ENCODE results near the gene DPH1.

Gene DPH1

DNA sequence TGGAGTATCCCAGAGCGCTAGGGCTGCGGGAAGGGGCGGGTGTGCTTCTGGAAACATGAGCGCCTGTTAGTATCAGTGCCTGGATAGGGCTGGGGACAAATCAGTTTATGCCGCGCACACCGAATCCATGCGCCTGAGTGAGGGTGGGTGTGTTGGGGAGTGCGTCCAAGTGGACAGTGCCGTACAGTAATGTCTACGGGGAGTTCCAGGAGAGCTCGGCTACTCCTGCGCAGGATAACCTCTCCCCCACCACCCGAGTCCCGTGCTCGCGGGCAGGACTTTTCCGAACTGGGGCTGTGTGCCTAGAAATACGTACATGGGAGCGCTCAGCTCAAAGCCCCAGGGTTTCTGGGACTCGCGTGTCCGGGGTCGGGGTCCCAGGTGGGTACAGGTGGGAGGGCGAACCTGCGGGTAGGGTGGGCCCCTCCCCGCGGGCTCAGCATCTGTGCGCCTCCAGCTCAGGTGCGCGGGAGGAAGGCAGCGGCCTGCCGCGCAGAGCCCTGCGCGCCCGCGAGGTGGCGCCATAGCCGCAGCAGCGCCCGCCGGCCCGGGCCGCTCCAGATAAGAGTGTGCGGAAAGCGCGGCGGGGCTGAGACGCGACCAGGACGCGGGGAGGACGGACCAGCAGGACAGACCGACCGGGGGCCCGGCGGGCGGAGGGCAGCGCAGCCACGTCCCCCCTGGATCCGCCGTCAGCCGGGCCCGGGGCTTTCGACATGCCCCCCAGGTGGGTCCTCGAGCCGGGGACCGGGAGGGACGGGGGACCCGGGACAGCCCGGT lies 24.7 kb downstream of the DPH1 start, which contains the start of gene HIC1:
Gene HIC1, plus strand, starts transcription at position 592 of the 780 bp plus-strand sequence. CDS start 1,588 bp downstream, outside the sequence.
- FAIRE-seq (peak; percentile 98), DNase-seq (ENCODE audit: insufficient read length) (peak; percentile 80)
- TF ChIP-seq POLR2A (IDR thresholded peaks at IDR 0.05; ENCODE audit: low read depth, low read length) (peak; percentile 89), TAF1 (IDR thresholded peaks at IDR 0.05; ENCODE audit: borderline replicate concordance, low read depth, low read length) (peak; percentile 58; the same call in 1 of the 2 replicates), POLR2AphosphoS5 (IDR thresholded peaks at IDR 0.05; ENCODE audit: low read depth, low read length) (peak; percentile 70)

GRCh38 chr17:2055292-2056205 lies 25.6 kb downstream of the DPH1 start:
- no peak for TF ChIP-seq TAF1 (IDR thresholded peaks at IDR 0.05; ENCODE audit: borderline replicate concordance, low read depth, low read length)
- no peak for TF ChIP-seq POLR2AphosphoS5 (IDR thresholded peaks at IDR 0.05; ENCODE audit: low read depth, low read length)
- peak; percentile 52; the same call in 1 of the 2 replicates for TF ChIP-seq POLR2A (IDR thresholded peaks at IDR 0.05; ENCODE audit: low read depth, low read length)
- peak; percentile 66 for DNase-seq (ENCODE audit: insufficient read length)
- FAIRE-seq = peak; percentile 95

- DNase-seq (ENCODE audit: insufficient read length) = no peak
- peak; percentile 81; the same call in 1 of the 2 replicates for TF ChIP-seq POLR2AphosphoS5 (IDR thresholded peaks at IDR 0.05; ENCODE audit: low read depth, low read length)
- no peak for TF ChIP-seq TAF1 (IDR thresholded peaks at IDR 0.05; ENCODE audit: borderline replicate concordance, low read depth, low read length)
- TF ChIP-seq POLR2A (IDR thresholded peaks at IDR 0.05; ENCODE audit: low read depth, low read length) = peak; percentile 69; the same call in 1 of the 2 replicates
- FAIRE-seq = no peak
These were observed 26.5 kb downstream of the DPH1 start for GRCh38 chr17:2056206-2057174.

- FAIRE-seq = no peak
- TF ChIP-seq POLR2AphosphoS5 (IDR thresholded peaks at IDR 0.05; ENCODE audit: low read depth, low read length) (no peak), TAF1 (IDR thresholded peaks at IDR 0.05; ENCODE audit: borderline replicate concordance, low read depth, low read length) (no peak), POLR2A (IDR thresholded peaks at IDR 0.05; ENCODE audit: low read depth, low read length) (no peak)
- DNase-seq (ENCODE audit: insufficient read length) = no peak
These were observed 27.3 kb downstream of the DPH1 start for GRCh38 chr17:2057175-2057759.

GRCh38 chr17:2057760-2058585 lies 28.0 kb downstream of the DPH1 start:
- DNase-seq (ENCODE audit: insufficient read length) = no peak
- TF ChIP-seq POLR2AphosphoS5 (IDR thresholded peaks at IDR 0.05; ENCODE audit: low read depth, low read length) (peak; percentile 78; the same call in 1 of the 2 replicates), POLR2A (IDR thresholded peaks at IDR 0.05; ENCODE audit: low read depth, low read length) (0 out of 2 replicates have a peak, but pooled peaks have one; percentile 33), TAF1 (IDR thresholded peaks at IDR 0.05; ENCODE audit: borderline replicate concordance, low read depth, low read length) (no peak)
- FAIRE-seq = no peak

DNA sequence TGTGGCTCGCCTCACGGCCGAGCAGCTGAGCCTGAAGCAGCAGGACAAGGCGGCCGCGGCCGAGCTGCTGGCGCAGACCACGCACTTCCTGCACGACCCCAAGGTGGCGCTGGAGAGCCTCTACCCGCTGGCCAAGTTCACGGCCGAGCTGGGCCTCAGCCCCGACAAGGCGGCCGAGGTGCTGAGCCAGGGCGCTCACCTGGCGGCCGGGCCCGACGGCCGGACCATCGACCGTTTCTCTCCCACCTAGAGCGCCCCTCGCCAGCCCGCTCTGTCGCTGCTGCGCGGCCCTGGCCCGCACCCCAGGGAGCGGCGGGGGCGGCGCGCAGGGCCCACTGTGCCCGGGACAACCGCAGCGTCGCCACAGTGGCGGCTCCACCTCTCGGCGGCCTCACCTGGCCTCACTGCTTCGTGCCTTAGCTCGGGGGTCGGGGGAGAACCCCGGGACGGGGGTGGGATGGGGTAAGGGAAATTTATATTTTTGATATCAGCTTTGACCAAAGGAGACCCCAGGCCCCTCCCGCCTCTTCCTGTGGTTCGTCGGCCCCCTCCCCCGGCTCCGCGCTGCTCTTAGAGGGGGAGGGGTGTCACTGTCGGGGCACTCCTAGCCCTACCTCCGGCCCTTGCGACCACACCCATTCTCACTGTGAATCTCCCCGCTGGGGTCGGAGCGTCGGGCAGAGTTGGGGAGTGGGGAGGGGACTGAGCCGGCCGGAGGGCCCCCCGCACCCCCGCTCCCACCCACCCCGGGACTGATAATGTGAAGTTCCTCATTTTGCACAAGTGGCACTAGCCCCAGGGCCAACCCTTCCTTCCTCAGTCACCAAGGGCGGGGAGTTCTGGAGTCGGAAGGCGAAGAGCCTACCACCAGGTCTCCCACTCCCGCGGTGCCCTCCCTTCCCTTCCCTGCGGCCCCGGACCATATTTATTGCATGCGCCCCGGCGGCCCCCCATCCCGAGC lies 28.9 kb downstream of the DPH1 start:
- TF ChIP-seq POLR2AphosphoS5 (IDR thresholded peaks at IDR 0.05; ENCODE audit: low read depth, low read length) = no peak; the same call in none of the 2 replicates
- 0 out of 2 replicates have a peak, but pooled peaks have one; percentile 33 for TF ChIP-seq TAF1 (IDR thresholded peaks at IDR 0.05; ENCODE audit: borderline replicate concordance, low read depth, low read length)
- TF ChIP-seq POLR2A (IDR thresholded peaks at IDR 0.05; ENCODE audit: low read depth, low read length) = peak; percentile 46; the same call in 1 of the 2 replicates
- FAIRE-seq (peak; percentile 94), DNase-seq (ENCODE audit: insufficient read length) (peak; percentile 81)

DNA sequence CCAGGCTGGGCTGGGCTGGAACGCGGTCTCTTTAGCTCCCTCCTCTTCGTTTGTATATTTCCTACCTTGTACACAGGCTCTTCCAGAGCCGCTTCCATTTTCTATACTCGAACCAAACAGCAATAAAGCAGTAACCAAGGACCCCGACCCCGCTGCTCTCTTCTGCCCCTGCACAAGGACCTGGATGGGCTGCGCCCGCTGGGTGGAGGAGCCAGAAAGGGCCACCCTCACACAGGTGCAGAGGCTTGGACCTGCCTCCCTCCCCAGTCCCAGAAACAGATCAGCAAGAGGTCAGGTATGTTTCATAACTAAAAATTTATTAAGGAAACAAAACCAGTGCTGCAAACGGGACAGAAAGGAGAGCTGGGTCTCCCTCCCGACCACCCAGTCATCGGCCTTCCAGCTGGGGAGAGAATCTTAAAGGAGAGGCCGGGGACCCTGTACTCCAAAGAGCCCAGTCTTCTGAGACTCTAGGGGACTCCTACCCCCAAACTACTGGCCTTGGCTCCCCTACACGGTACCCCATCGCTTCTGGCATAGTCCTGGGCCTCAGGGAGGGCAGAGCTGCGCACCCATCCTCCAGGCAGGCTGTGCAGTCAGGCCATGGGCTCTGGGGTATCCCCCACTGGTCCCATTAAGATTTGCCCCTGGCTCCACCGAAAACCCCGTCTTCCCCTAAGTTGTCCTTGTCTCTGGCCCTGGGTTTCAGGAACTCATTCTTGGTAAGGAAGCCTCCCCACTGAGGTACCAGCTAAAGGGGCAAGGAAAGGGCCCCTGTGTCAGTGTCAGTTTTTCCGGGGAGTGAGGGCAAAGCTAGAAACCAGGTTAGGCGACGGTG lies 29.8 kb downstream of the DPH1 start:
- FAIRE-seq (no peak), DNase-seq (ENCODE audit: insufficient read length) (no peak)
- TF ChIP-seq TAF1 (IDR thresholded peaks at IDR 0.05; ENCODE audit: borderline replicate concordance, low read depth, low read length) (no peak), POLR2AphosphoS5 (IDR thresholded peaks at IDR 0.05; ENCODE audit: low read depth, low read length) (peak; percentile 68; the same call in 1 of the 2 replicates)

DNA sequence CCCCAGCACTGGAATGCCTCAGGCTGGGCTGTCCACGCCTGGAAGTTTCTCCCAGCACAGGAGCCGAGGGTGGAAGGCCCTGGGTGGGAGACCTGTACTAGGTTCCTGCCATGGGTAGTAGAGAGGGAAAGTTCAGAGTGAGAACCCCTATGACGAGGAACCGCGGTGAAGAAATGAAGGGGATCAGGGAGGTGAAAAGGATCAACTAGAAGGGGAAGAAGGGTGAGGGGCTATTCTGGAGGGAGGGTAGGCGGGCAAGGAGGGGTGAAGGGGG lies 30.4 kb downstream of the DPH1 start:
- TF ChIP-seq POLR2AphosphoS5 (IDR thresholded peaks at IDR 0.05; ENCODE audit: low read depth, low read length) = no peak
- no peak for TF ChIP-seq POLR2A (IDR thresholded peaks at IDR 0.05; ENCODE audit: low read depth, low read length)
- no peak for TF ChIP-seq TAF1 (IDR thresholded peaks at IDR 0.05; ENCODE audit: borderline replicate concordance, low read depth, low read length)
- DNase-seq (ENCODE audit: insufficient read length) (no peak), FAIRE-seq (no peak)

All from GM12892 (cell line).